HCT116 (cell line): Measurements from ENCODE around the gene DNASE1L3. TPM values are rescaled to one million over a fixed set of nuclear protein-coding genes. Genes with fewer than 3 reads are reported as not detected.
A peak's percentile ranks its signal among the peaks of the same experiment; 100 is the strongest.

Source experiments
- ATAC-seq: fragments of 200-7000 bp; cut with Tn5 transposase; 2 replicates; pipeline ENCODE4 v1.9.1; 2020; ENCODE audit warnings: mild to moderate bottlenecking, moderate library complexity
- BruUV-seq: library from RNA; stranded (reverse); fragments of 400-500 nt; replicated peaks from 2 replicates; lab custom pipeline; 2021; lab: Mats Ljungman, UMichigan
- CTCF ChIA-PET: fragments of 300-600 bp; sonication (Branson Sonifier 250); formaldehyde crosslinking; loops from one replicate; lab custom pipeline; 2021; ENCODE audit warnings: antibody characterized with exemption; lab: Charles Lee
- POLR2A ChIA-PET: fragments of 300-600, 350-600 bp; sonication (Branson Sonifier 250); formaldehyde crosslinking; loops from one replicate; lab custom pipeline; 2021; ENCODE audit warnings: antibody characterized with exemption; lab: Charles Lee
- RAD21 ChIA-PET, 2 experiments: fragments of 300-600 bp; sonication (Branson Sonifier 250); formaldehyde crosslinking; loops; one replicate each; lab custom pipeline; 2023; ENCODE audit warnings: low total read pairs in 2 of 2; ENCODE audit not compliant: uncharacterized antibody in 2 of 2, unreplicated experiment in 2 of 2, low non-redundant PET in 1 of 2; lab: Charles Lee
- DNase-seq: peaks from one replicate; pipeline ENCODE4 v3.0.0-alpha.2; 2010; ENCODE audit warnings: low read depth, low spot score
- H2AFZ ChIP-seq: fragments of 200-600 bp; shearing (Covaris generic), sonication (generic); 2 replicates; pipeline ENCODE4 v1.6.1; 2017; ENCODE audit warnings: low read depth, mixed run types, mixed read lengths, antibody characterized with exemption, low read length; ENCODE audit not compliant: poor library complexity, severe bottlenecking
- H3K27ac ChIP-seq: 2 replicates; pipeline ENCODE4 v1.5.1; 2012; ENCODE audit warnings: low read depth, low read length
- H3K27me3 ChIP-seq: fragments of 200-600 bp; sonication (generic); 2 replicates; pipeline ENCODE4 v1.6.1; 2016; ENCODE audit warnings: mixed run types, low read length, mixed read lengths; ENCODE audit not compliant: insufficient read depth
- H3K36me3 ChIP-seq, 2 experiments: fragments of 200-500 bp in 1 of 2; fragments of 200-600 bp in 1 of 2; sonication (Bioruptor generic) in 1 of 2; sonication (generic) in 1 of 2; 2 replicates each; pipeline versions ENCODE4 v1.5.1 to v1.6.1; 2014 to 2016; ENCODE audit warnings: low read length in 2 of 2, inconsistent platforms in 1 of 2, mixed read lengths in 1 of 2, mixed run types in 1 of 2; ENCODE audit not compliant: insufficient read depth in 2 of 2, control insufficient read depth in 1 of 2
- H3K4me1 ChIP-seq, 2 experiments: fragments of 200-600 bp in 1 of 2; sonication (generic) in 1 of 2; 2 replicates each; pipeline versions ENCODE4 v1.5.1 to v1.6.1; 2012 to 2017; ENCODE audit warnings: low read length in 2 of 2, inconsistent platforms in 1 of 2, mild to moderate bottlenecking in 1 of 2, mixed read lengths in 1 of 2, mixed run types in 1 of 2, moderate library complexity in 1 of 2; ENCODE audit not compliant: insufficient read depth in 2 of 2, control insufficient read depth in 1 of 2
- H3K4me2 ChIP-seq: fragments of 200-600 bp; sonication (generic); 2 replicates; pipeline ENCODE4 v1.6.1; 2017; ENCODE audit warnings: mixed run types, low read length, mixed read lengths
- H3K4me3 ChIP-seq, 2 experiments: fragments of 200-600 bp in 1 of 2; sonication (generic) in 1 of 2; replicated peaks in 1 of 2; 2 replicates each; pipeline ENCODE4 v1.5.1; 2011 to 2016; ENCODE audit warnings: low read length in 2 of 2, control low read depth in 1 of 2, low read depth in 1 of 2, mild to moderate bottlenecking in 1 of 2, mixed read lengths in 1 of 2, mixed run types in 1 of 2
- H3K79me2 ChIP-seq: fragments of 200-600 bp; sonication (generic); 2 replicates; pipeline ENCODE4 v1.6.1; 2017; ENCODE audit warnings: mild to moderate bottlenecking, mixed run types, low read length, moderate library complexity, mixed read lengths; ENCODE audit not compliant: insufficient read depth
- H3K9ac ChIP-seq: fragments of 200-600 bp; sonication (generic); 2 replicates; pipeline ENCODE4 v1.6.1; 2016; ENCODE audit warnings: low read length, mixed read lengths
- H3K9me2 ChIP-seq: fragments of 200-600 bp; sonication (generic), shearing (Covaris generic); 2 replicates; pipeline ENCODE4 v1.6.1; 2017; ENCODE audit warnings: mixed run types, mild to moderate bottlenecking, moderate library complexity; ENCODE audit not compliant: insufficient read depth
- H3K9me3 ChIP-seq, 2 experiments: fragments of 200-500 bp in 1 of 2; fragments of 200-600 bp in 1 of 2; sonication (Bioruptor generic) in 1 of 2; sonication (generic) in 1 of 2; 2 replicates each; pipeline ENCODE4 v1.6.1; 2014 to 2017; ENCODE audit warnings: low read length in 2 of 2, mixed read lengths in 2 of 2, inconsistent platforms in 1 of 2, low read depth in 1 of 2, mild to moderate bottlenecking in 1 of 2, mixed run types in 1 of 2, moderate library complexity in 1 of 2; ENCODE audit not compliant: control insufficient read depth in 1 of 2, insufficient read depth in 1 of 2
- H4K20me1 ChIP-seq: fragments of 200-600 bp; sonication (generic), shearing (Covaris generic); 2 replicates; pipeline ENCODE4 v1.6.1; 2017; ENCODE audit warnings: mixed run types, mild to moderate bottlenecking, moderate library complexity; ENCODE audit not compliant: insufficient read depth
- CEBPB ChIP-seq: IDR thresholded peaks from 2 replicates; pipeline ENCODE4 v1.6.1; 2012; ENCODE audit warnings: low read depth
- ELF1 ChIP-seq: IDR thresholded peaks from 2 replicates; pipeline ENCODE4 v1.6.1; 2012; ENCODE audit warnings: low read depth, borderline replicate concordance
- POLR2A ChIP-seq: IDR thresholded peaks from 2 replicates; pipeline ENCODE4 v1.7.0; 2011; ENCODE audit warnings: borderline replicate concordance; ENCODE audit not compliant: insufficient read depth, insufficient read length; ENCODE audit errors: extremely low read depth
- POLR2AphosphoS5 ChIP-seq: IDR thresholded peaks from 2 replicates; pipeline ENCODE4 v1.6.1; 2011; ENCODE audit warnings: mild to moderate bottlenecking, low read depth, low read length, moderate library complexity
- RAD21 ChIP-seq: IDR thresholded peaks from 2 replicates; pipeline ENCODE4 v1.6.1; 2012; ENCODE audit warnings: low read depth, mild to moderate bottlenecking
- SIN3A ChIP-seq: IDR thresholded peaks from 2 replicates; pipeline ENCODE4 v1.6.1; 2012; ENCODE audit warnings: low read depth
- SP1 ChIP-seq: IDR thresholded peaks from 2 replicates; pipeline ENCODE4 v1.6.1; 2012; ENCODE audit warnings: low read depth
- YY1 ChIP-seq: IDR thresholded peaks from 2 replicates; pipeline ENCODE4 v1.6.1; 2011; ENCODE audit warnings: low read length, low read depth, moderate library complexity, mild to moderate bottlenecking; ENCODE audit not compliant: insufficient replicate concordance; ENCODE audit errors: extremely low read depth
- ZBTB33 ChIP-seq: IDR thresholded peaks from 2 replicates; pipeline ENCODE4 v1.6.1; 2011; ENCODE audit warnings: mild to moderate bottlenecking, low read length, moderate library complexity; ENCODE audit not compliant: insufficient replicate concordance; ENCODE audit errors: extremely low read depth
- ZFX ChIP-seq: fragments of 450-650 bp; IDR thresholded peaks from 2 replicates; pipeline ENCODE4 v1.6.1; 2017
- intact Hi-C: fragments of 100-400 bp; cut with micrococcal nuclease; formaldehyde crosslinking; loops from 2 replicates; pipeline ENCODE4 v1.10.0; 2022
- total RNA-seq: library from RNA; stranded (reverse); gene quantifications from one replicate; pipeline ENCODE4 v1.2.1, GENCODE V29; 2021; ENCODE audit not compliant: unreplicated experiment
- TF ChIP-seq, protein P1 (sequence below), 3 experiments: fragments of 200-600 bp in 1 of 3; sonication (generic) in 1 of 3; IDR thresholded peaks in 2 of 3; conservative IDR thresholded peaks in 1 of 3; 2 replicates each; pipeline ENCODE4 v1.5.1; 2012 to 2017; ENCODE audit warnings: low read depth in 2 of 3, low read length in 2 of 3, antibody characterized with exemption in 1 of 3, borderline replicate concordance in 1 of 3, control low read depth in 1 of 3, mild to moderate bottlenecking in 1 of 3, mixed read lengths in 1 of 3, mixed run types in 1 of 3, moderate library complexity in 1 of 3; ENCODE audit not compliant: insufficient read depth in 1 of 3

The DNASE1L3 gene
- total RNA-seq, 1 experiment from 2014 or later = not detected

DNA sequence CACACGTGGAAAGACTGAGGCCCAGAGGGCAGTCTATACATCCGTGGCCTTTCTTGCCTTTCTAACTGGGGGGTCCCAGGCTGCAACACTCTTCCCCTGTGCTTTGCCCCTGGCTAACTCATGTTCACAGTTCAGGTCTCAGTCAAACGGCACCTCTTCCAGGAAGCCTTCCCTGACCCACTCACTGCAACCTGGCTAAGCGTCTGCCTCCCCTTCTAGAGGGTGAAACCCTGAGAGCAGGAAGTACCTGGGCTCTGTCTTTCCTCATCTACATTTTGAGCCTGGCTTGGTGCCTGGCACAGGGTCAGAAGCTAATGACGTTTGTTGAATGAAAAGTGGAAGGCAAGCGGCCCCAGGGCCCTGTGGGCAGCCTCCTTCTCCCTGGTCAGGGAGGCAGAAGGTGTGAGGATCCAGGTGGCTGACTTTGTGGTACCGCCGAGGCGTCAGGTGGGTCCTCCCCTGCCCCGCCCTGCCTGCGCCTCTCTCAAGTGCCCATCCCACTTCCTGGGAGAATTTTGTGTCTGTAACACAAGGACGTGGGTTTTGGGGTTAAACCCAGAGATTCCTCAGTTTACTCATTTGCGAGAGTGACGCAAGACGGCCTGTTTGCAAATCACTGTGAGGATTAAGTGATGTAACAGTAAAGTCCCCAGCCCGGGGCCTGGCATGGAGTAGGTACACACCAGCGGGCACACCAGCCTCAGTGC, 32.1 kb downstream of the DNASE1L3 start:
- POLR2A ChIA-PET = interaction anchor here (1.0 kb wide), 1 partner anchor 128 kb away, joined by 4 read pairs; the partner anchor contains the start of genes HTD2 and RPP14
- intact Hi-C loops = no loop called here

DNA sequence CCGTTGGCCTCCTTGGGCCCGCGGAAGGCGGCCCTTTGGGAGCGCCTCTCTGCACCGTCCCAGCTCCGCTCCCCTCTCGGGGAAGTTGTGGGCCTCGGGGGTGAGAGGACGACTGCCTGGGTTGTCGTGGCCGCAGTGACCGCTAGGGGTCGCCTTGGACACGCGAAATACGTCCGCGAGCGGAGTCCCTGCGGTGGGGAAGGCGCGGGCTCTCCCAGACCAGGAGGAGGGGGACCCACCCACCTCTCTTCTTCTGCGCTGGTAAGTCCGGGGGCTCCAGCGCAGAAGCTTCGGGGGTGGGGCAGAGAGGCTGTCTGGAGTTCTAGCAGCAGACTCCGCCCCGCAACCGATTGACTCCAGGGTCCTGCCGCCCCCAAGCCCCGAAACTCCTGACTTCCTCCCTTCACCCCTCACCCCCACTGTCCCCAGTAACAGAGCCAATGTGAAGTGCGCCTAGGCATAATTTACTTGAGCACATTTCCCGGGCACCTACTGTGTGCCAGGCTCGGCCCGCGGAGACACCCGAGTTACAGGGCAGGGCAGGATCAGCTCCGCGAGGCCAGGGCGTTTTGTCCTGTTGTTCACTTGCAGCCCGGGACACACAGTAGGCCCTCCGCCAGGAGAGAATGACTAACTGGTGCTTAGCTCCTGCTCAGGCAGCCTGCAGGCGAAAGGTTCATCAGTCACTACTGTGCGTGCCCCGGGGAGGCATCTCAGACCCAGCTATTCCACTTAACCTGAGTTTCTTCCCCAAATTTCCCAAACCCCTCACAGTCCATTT, 32.8 kb downstream of the DNASE1L3 start:
- Histone ChIP-seq H3K27me3 (no peaks in the 10 kb centered on the region), H3K9me3 (no peaks in the 10 kb centered on the region), H3K36me3 (no peaks in the 10 kb centered on the region), H3K9me2 (no peaks in the 10 kb centered on the region), H3K4me3 (peak overlapping the region; percentile 43 to 51), H3K4me2 (peak overlapping the region; percentile 83), H2AFZ (peak overlapping the region; percentile 54)
- RAD21 ChIA-PET = interaction anchor here (0.6 to 1.3 kb wide), 7 partner anchors 8 to 216 kb away, joined by 3 to 6 read pairs (median 3); partner anchors contain the start of genes FLNB (in 1 of the 2), HTD2 (in 1 of the 2) and RPP14 (in 1 of the 2)
- peak; percentile 51 for DNase-seq
- ATAC-seq = peak; percentile 89
- TF ChIP-seq YY1 = peak; percentile 30
- peak; percentile 13; the same call in 1 of the 2 replicates for TF ChIP-seq ZFX
- TF ChIP-seq CEBPB = no peak
- TF ChIP-seq ZBTB33 = no peak
- no peak for TF ChIP-seq SP1
- TF ChIP-seq, protein P1, sequence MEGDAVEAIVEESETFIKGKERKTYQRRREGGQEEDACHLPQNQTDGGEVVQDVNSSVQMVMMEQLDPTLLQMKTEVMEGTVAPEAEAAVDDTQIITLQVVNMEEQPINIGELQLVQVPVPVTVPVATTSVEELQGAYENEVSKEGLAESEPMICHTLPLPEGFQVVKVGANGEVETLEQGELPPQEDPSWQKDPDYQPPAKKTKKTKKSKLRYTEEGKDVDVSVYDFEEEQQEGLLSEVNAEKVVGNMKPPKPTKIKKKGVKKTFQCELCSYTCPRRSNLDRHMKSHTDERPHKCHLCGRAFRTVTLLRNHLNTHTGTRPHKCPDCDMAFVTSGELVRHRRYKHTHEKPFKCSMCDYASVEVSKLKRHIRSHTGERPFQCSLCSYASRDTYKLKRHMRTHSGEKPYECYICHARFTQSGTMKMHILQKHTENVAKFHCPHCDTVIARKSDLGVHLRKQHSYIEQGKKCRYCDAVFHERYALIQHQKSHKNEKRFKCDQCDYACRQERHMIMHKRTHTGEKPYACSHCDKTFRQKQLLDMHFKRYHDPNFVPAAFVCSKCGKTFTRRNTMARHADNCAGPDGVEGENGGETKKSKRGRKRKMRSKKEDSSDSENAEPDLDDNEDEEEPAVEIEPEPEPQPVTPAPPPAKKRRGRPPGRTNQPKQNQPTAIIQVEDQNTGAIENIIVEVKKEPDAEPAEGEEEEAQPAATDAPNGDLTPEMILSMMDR (IDR thresholded peaks at IDR 0.05 in 2 of 3, conservative IDR thresholded peaks at IDR 0.05 in 1 of 3; ENCODE audit: borderline replicate concordance in 1 of 3, insufficient read depth in 1 of 3, low read depth in 2 of 3, low read length in 2 of 3) = peak; percentile 76 to 87 (median 87)
- TF ChIP-seq RAD21 = peak; percentile 83
- peak; percentile 44 for TF ChIP-seq POLR2AphosphoS5
- TF ChIP-seq, all 23 proteins: peak for 5
- Histone ChIP-seq H3K27ac (no peak overlapping the region; the same call in 1 of the 2 replicates), H3K9ac (peak overlapping the region; percentile 48), H3K79me2 (no peaks in the 10 kb centered on the region), H3K4me1 (peaks cover 19 to 51% of the 10 kb centered on the region in 2 experiments; a peak in 3 of 4 replicates), H4K20me1 (no peaks in the 10 kb centered on the region)
- no TSS peak for BruUV-seq
- ChIA-PET POLR2A (interaction anchor here (1.0 to 1.1 kb wide), 2 partner anchors 128 to 170 kb away, joined by 3 to 4 read pairs; partner anchors contain the start of genes FLNB, HTD2 and RPP14), CTCF (interaction anchor here (0.7 to 3.8 kb wide), 12 partner anchors 8 to 356 kb away, joined by 3 to 31 read pairs (median 6); partner anchors contain the start of genes HTD2 and RPP14)
- intact Hi-C loops = loop anchor here (1.0 kb wide), 1 partner anchor 170 kb away; the partner anchor contains the start of gene FLNB

More for the DNA sequence above, 32.1 kb downstream of the DNASE1L3 start:
- Histone ChIP-seq H3K79me2 (no peaks in the 10 kb centered on the region), H3K9me2 (no peaks in the 10 kb centered on the region), H3K9ac (no peak overlapping the region), H3K27me3 (no peaks in the 10 kb centered on the region), H2AFZ (no peak overlapping the region), H3K9me3 (no peaks in the 10 kb centered on the region), H3K36me3 (no peaks in the 10 kb centered on the region), H4K20me1 (no peaks in the 10 kb centered on the region), H3K4me3 (no peak overlapping the region; a peak in 1 of 4 replicates), H3K4me2 (peak overlapping the region; percentile 83), H3K4me1 (peaks cover 19 to 51% of the 10 kb centered on the region in 2 experiments; a peak in 3 of 4 replicates), H3K27ac (no peak overlapping the region)
- TF ChIP-seq ELF1 (no peak), SIN3A (no peak), SP1 (no peak), POLR2A (no peak)
- BruUV-seq = no TSS peak
- CTCF ChIA-PET = interaction anchor here (1.4 to 3.8 kb wide), 8 partner anchors 9 to 356 kb away, joined by 3 to 31 read pairs (median 12); partner anchors contain the start of genes HTD2 and RPP14
- RAD21 ChIA-PET = interaction anchor here in 1 of 2 experiments (1.2 kb wide), 1 partner anchor 8 kb away, joined by 3 read pairs; no protein-coding TSS in a partner anchor
- DNase-seq (no peak), ATAC-seq (no peak)
